DOHH2 (cell line): ENCODE results near the gene IZUMO1.

ENCODE experiments used
- H3F3A ChIP-seq: fragments of 200-600 bp; sonication (generic), shearing (Covaris generic); 2 replicates; pipeline ENCODE4 v1.6.0; 2016; ENCODE audit warnings: antibody characterized with exemption, mild to moderate bottlenecking; ENCODE audit not compliant: control insufficient read depth, insufficient read depth
- H3K27ac ChIP-seq: fragments of 200-600 bp; sonication (generic); 2 replicates; pipeline ENCODE4 v1.5.1; 2014; ENCODE audit warnings: low read depth, mild to moderate bottlenecking, low read length, moderate library complexity
- H3K27me3 ChIP-seq: fragments of 200-600 bp; sonication (generic); 2 replicates; pipeline ENCODE4 v1.6.1; 2014; ENCODE audit warnings: mild to moderate bottlenecking, low read length, mixed read lengths; ENCODE audit not compliant: control insufficient read depth
- H3K36me3 ChIP-seq: fragments of 200-600 bp; sonication (generic); 2 replicates; pipeline ENCODE4 v1.6.1; 2014; ENCODE audit warnings: mild to moderate bottlenecking, low read length, moderate library complexity, mixed read lengths; ENCODE audit not compliant: control insufficient read depth
- H3K4me1 ChIP-seq: fragments of 200-600 bp; sonication (generic); 2 replicates; pipeline ENCODE4 v1.6.1; 2014; ENCODE audit warnings: mild to moderate bottlenecking, low read length, mixed read lengths; ENCODE audit not compliant: control insufficient read depth
- H3K4me2 ChIP-seq: fragments of 200-600 bp; sonication (generic); 2 replicates; pipeline ENCODE4 v1.6.0; 2014; ENCODE audit warnings: mild to moderate bottlenecking, low read length, moderate library complexity
- H3K4me3 ChIP-seq: fragments of 200-600 bp; sonication (generic); 2 replicates; pipeline ENCODE4 v1.5.1; 2014; ENCODE audit warnings: mild to moderate bottlenecking, low read length, mixed read lengths
- H3K79me2 ChIP-seq: fragments of 200-600 bp; sonication (generic); 2 replicates; pipeline ENCODE4 v1.6.1; 2014; ENCODE audit warnings: mild to moderate bottlenecking, low read length, mixed read lengths; ENCODE audit not compliant: control insufficient read depth
- H3K9me2 ChIP-seq: fragments of 200-600 bp; sonication (generic); replicated peaks from 2 replicates; pipeline ENCODE4 v1.6.1; 2014; ENCODE audit warnings: mild to moderate bottlenecking, low read length, mixed read lengths; ENCODE audit not compliant: control insufficient read depth
- H3K9me3 ChIP-seq: fragments of 200-600 bp; sonication (generic); 2 replicates; pipeline ENCODE4 v1.6.1; 2014; ENCODE audit warnings: antibody characterized with exemption, low read length, mixed read lengths; ENCODE audit not compliant: control insufficient read depth, insufficient read depth
- H4K20me1 ChIP-seq: fragments of 200-600 bp; sonication (generic); 2 replicates; pipeline ENCODE4 v1.6.0; 2014; ENCODE audit warnings: low read depth, mild to moderate bottlenecking, antibody characterized with exemption, low read length, moderate library complexity; ENCODE audit not compliant: control insufficient read depth, insufficient read depth
- EZH2phosphoT487 ChIP-seq: fragments of 200-600 bp; sonication (generic); IDR thresholded peaks from 2 replicates; pipeline ENCODE4 v1.6.1; 2017; ENCODE audit warnings: borderline replicate concordance, mild to moderate bottlenecking, antibody characterized with exemption, low read length, moderate library complexity, mixed read lengths
- TF ChIP-seq, protein P1 (sequence below): fragments of 200-600 bp; sonication (generic); IDR thresholded peaks from one replicate; pipeline ENCODE4 v1.5.1; 2014; ENCODE audit warnings: antibody characterized with exemption, mild to moderate bottlenecking, low read depth, low read length; ENCODE audit not compliant: poor library complexity, severe bottlenecking

Gene IZUMO1

DNA sequence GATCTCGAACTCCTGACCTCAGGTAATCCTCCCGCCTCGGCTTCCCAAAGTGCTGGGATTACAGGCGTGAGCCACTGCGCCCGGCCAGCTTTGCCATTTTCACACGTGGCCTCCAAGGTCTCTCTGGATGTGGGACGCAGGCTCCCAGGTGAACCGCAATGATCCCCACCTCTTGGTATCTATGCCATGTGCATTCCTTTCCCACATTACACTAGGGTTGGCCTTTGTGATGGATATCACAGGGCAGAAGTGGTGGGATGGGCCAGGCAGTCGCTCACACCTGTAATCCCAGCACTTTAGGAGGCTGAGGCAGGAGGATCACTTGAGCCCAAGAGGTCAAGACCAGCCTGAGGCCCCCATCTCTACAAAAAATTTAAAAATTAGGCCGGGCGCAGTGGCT lies 31.0 kb upstream of the IZUMO1 start:
- no peaks in the 10 kb centered on the region for H4K20me1 ChIP-seq
- H3K4me2 ChIP-seq: no peak overlapping the region
- no peaks in the 10 kb centered on the region for H3F3A ChIP-seq
- no peak overlapping the region for H3K27ac ChIP-seq
- H3K4me3 ChIP-seq: no peak overlapping the region
- H3K9me2 ChIP-seq: no peaks in the 10 kb centered on the region
- no peak for TF ChIP-seq EZH2phosphoT487
- TF ChIP-seq, protein P1, sequence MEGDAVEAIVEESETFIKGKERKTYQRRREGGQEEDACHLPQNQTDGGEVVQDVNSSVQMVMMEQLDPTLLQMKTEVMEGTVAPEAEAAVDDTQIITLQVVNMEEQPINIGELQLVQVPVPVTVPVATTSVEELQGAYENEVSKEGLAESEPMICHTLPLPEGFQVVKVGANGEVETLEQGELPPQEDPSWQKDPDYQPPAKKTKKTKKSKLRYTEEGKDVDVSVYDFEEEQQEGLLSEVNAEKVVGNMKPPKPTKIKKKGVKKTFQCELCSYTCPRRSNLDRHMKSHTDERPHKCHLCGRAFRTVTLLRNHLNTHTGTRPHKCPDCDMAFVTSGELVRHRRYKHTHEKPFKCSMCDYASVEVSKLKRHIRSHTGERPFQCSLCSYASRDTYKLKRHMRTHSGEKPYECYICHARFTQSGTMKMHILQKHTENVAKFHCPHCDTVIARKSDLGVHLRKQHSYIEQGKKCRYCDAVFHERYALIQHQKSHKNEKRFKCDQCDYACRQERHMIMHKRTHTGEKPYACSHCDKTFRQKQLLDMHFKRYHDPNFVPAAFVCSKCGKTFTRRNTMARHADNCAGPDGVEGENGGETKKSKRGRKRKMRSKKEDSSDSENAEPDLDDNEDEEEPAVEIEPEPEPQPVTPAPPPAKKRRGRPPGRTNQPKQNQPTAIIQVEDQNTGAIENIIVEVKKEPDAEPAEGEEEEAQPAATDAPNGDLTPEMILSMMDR: no peak
- H3K4me1 ChIP-seq: peaks cover 22% of the 10 kb centered on the region
- H3K27me3 ChIP-seq: no peaks in the 10 kb centered on the region
- H3K36me3 ChIP-seq: no peaks in the 10 kb centered on the region
- no peaks in the 10 kb centered on the region for H3K79me2 ChIP-seq
- no peaks in the 10 kb centered on the region for H3K9me3 ChIP-seq

DNA sequence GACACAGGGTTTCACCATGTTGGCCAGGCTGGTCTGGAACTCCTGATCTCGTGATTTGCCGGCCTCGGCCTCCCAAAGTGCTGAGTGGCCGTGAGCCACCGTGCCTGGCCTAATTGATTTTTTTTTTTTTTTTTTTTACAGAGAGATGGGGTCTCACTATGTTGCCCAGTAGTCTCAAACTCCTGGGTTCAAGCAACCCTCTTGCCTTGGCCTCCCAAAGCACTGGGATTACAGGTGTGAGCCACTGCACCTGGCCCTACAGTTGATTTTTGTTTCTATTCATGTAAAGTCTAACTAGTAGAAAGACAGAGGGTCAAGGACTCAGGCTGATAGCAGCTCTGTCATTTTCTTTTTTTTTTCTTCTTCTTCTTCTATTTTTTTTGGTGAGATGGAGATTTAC lies 30.4 kb upstream of the IZUMO1 start:
- Histone ChIP-seq H3K9me2 (no peaks in the 10 kb centered on the region), H3K9me3 (no peaks in the 10 kb centered on the region), H3F3A (no peaks in the 10 kb centered on the region), H3K36me3 (no peaks in the 10 kb centered on the region), H3K79me2 (no peaks in the 10 kb centered on the region), H3K4me2 (no peak overlapping the region), H4K20me1 (no peaks in the 10 kb centered on the region), H3K4me3 (no peak overlapping the region), H3K27me3 (no peaks in the 10 kb centered on the region), H3K27ac (no peak overlapping the region), H3K4me1 (peaks cover 19% of the 10 kb centered on the region)
- TF ChIP-seq EZH2phosphoT487: no peak

DNA sequence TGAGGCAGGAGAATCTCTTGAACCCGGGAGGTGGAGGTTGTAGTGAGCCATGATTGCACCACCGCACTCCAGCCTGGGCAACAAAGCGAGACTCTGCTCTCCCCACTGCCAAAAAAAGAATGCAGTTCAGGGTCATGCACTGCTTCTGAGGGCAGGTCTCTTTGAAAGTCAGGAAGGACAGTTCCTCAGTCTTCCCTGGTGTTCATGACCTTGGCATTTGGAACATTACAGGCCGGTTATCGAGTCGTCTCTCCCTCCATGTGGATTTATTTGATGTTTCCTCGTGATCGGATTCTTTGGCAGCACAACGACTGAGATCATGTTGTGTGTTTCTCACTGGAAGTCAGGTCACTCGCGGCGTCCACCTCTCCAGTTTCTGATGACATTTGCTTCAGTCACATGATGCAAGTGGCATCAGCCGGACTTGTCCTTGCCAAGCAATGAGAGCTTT lies 25.8 kb upstream of the IZUMO1 start:
- Histone ChIP-seq H3K4me2 (no peak overlapping the region), H3K36me3 (no peaks in the 10 kb centered on the region), H3K9me2 (no peaks in the 10 kb centered on the region), H3K4me1 (no peaks in the 10 kb centered on the region), H3K4me3 (no peak overlapping the region), H3K79me2 (no peaks in the 10 kb centered on the region), H3K27me3 (peaks cover 15% of the 10 kb centered on the region), H4K20me1 (no peaks in the 10 kb centered on the region), H3K9me3 (no peaks in the 10 kb centered on the region), H3K27ac (no peak overlapping the region), H3F3A (no peaks in the 10 kb centered on the region)
- TF ChIP-seq, protein P1: no peak
- no peak for TF ChIP-seq EZH2phosphoT487

DNA sequence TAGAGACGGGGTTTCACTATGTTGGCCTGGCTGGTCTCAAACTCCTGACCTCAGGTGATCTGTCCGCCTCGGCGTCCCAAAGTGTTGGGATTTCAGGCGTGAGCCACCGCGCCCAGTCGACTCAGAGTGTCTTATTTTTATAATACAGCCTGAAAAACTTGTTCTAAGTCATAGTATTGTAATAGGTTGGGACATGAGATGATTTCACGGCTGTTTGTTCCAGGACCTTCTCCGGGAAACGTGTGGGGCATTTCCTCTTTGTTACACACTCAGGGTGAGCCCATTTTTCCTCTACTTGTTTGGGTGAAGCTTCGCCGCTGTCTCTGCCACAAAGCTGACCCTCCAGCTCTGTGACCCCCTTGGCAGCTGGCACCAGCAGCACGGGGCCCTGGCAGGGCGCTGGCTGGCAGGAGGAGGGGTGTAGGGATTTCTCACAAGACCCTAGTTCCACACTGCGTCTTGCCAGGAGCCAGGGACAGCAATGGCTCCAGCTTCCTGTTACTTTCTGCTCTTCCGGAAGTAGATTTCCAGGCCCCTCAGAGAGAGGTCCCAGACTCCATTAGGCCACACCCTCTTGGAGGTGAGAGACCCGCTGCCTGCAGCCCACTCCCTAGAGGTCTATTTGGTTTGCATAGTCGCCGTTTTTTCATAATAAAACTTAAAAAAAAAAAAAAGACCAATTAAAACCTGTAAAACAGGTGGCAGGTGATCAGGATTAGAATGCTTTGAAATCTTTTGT lies 24.2 kb upstream of the IZUMO1 start:
- no peaks in the 10 kb centered on the region for H3K4me1 ChIP-seq
- no peaks in the 10 kb centered on the region for H3K9me3 ChIP-seq
- peaks cover 15% of the 10 kb centered on the region for H3K27me3 ChIP-seq
- no peaks in the 10 kb centered on the region for H4K20me1 ChIP-seq
- no peak overlapping the region for H3K4me2 ChIP-seq
- no peaks in the 10 kb centered on the region for H3F3A ChIP-seq
- TF ChIP-seq, protein P1: no peak
- TF ChIP-seq EZH2phosphoT487: no peak
- no peaks in the 10 kb centered on the region for H3K36me3 ChIP-seq
- no peaks in the 10 kb centered on the region for H3K9me2 ChIP-seq
- no peak overlapping the region for H3K4me3 ChIP-seq
- no peaks in the 10 kb centered on the region for H3K79me2 ChIP-seq
- no peak overlapping the region for H3K27ac ChIP-seq
